GM19397 (cell line): ENCODE results near the gene CACNA2D3.

Experiments used
- ATAC-seq: cut with Tn5 transposase; IDR thresholded peaks from one replicate; pipeline ENCODE4 v1.9.1; 2021; ENCODE audit warnings: mild to moderate bottlenecking, moderate library complexity; ENCODE audit not compliant: unreplicated experiment

CACNA2D3 gene

DNA sequence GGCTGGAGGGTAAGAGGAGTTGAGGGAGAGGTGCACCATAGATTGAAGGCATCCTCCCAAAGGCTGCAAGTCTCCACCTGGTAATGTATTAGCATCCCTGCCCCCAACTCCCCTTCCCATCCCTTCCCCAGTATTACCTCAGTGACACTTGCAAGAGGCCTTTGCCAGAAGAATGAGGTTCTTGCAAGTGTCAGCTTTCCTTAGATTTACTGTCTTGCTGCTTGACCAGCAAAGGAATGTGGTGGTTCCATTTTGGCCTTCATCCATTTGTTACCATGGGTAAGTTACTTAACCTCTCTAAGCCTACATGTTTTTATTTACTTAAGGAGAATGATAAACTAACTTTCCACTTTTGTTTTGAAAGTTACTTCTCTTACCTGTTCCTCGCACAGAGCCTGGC lies 696.6 kb downstream of the CACNA2D3 start:
- ATAC-seq, result no peak

DNA sequence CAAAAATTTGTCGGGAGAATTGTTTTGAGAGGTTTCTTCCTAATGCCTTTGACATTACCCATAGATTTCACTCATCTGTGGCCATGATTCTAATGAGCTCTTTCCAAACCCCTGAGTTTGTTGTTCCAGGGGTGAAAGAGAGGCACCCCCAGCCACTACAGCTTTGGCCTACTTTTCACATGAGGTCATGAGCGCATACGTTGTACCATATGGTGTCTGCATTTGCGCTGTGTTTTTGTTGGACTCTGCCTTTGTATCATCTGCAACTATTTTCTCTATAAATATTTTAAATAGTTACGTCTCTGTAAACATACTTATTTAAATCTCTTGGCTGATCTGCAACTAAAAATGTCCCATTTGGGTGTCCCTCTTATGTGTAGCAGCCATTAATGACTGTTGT lies 697.6 kb downstream of the CACNA2D3 start:
- no peak for ATAC-seq

DNA sequence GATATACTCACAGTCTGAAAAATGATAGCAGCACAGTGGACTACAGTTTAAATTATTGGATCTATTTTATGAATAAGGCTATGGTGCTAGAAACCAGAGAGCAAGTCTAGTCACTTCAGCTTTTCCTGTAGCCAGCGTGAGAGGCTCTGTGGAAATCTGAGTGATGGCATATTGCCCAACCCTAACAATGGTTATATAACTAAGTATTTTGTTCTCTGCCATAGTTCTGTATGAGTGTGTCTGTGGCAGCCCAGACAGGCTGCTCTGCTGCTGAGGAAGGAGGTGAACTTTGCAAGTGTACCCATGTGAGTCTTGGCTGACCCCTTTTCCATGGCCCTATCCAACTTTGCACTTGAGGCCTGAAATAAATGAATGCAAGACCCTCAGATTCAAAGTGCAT lies 699.9 kb downstream of the CACNA2D3 start:
- ATAC-seq, result no peak

DNA sequence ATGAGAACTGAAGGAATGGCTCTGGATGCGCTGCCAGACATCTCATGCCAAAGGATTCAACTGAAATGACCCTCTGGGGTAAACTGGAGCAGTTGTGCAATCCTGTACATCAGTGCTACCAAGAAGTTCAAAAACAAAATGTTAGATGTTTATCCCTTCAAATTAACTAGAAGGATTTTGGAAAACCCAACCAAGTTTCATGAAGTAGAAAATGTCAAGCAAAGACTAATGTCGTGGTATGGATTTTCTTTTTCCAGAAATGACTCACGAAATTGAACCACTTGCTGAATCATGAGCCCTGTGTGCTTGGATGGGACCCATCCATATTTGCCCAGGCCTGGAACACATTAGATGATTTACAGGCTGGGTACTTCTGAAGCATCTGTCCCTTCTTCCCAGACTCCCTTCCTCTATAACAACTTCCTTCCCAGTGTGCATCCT lies 703.9 kb downstream of the CACNA2D3 start:
- ATAC-seq, result no peak

DNA sequence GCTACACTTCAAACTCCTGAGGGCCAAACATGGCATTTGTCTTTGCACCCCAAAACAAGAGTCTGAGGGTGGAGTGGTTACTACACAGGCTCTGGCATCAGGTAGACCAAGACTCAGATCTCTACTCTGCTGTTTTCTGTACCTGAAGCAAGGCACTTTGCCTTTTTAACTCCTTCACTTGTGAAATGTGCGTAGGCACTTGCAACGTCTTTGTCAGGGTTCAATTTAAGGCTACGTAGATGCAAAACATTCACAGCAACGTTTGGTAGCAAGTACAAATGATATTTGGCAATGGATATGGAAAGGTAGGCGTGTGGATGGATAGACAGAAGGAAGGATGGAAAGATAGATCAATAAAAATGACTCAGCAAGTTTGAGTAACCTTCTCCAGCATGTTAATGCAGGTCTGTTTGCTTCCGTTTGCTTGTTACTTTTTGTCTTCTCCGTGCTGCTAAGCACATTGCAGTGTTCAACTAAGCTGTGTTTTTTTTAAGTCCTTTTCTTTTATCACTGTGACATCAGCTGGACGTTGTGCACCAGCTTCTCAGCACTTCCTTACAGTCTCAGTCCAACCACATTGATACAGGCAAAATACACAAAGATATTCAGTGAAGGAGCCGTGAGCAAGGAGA lies 704.8 kb downstream of the CACNA2D3 start:
- ATAC-seq, result no peak

DNA sequence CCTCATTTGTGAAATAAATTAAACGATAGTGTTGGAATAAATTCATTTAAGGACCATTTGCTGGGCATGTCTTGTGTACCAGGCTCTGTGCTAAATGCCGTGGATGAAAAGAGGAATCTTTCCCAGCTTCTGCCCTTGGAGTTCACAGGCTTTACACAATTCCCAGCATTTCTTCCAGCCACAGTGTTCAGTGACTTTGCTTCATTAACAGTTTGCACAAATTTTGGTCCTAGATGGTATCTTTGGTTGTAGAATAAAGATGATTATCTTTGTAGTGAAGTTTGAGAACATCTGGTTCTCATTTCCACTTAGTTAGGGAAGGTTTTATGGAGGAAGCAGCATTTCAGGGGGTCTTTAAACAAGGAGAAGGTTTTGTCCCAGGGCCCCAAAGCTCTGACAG lies 705.4 kb downstream of the CACNA2D3 start:
- ATAC-seq, result no peak

DNA sequence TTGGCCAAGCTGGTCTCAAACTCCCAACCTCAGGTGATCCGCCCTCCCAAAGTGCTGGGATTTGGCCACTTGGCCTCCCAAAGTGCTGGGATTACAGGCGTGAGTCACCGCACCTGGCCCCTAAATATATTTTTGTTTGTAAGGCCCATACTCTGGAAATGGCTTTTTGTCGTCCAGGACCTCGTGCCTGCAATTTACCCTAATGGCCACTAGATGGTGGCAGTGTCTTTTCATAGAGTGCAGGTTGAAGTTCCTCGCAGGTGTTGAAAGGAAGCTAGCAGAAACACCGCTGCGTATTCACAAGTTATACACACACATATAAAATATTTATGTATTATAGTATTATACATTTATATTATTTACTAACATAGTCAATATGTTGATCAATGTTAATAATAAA lies 708.3 kb downstream of the CACNA2D3 start:
- ATAC-seq, result no peak

DNA sequence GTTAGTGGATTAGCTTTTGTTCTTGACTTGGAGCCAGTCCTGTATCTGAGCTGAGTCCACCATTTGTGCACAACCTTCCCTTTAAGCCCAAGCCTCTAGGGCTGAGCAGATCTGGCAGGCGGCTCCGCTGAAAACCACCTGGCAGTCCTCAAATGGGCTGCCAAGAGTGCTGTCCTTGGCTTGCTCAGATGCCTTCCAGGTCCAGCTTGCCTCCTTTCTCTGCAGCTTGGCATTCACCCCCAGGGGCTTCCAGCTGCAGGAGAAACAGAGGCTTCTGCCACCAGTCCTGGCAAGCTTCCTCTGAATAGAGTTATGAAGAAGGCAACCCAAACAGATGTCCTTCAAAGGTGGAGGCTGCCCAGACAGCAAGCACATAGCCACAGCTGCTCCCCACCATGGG lies 708.8 kb downstream of the CACNA2D3 start:
- no peak for ATAC-seq

DNA sequence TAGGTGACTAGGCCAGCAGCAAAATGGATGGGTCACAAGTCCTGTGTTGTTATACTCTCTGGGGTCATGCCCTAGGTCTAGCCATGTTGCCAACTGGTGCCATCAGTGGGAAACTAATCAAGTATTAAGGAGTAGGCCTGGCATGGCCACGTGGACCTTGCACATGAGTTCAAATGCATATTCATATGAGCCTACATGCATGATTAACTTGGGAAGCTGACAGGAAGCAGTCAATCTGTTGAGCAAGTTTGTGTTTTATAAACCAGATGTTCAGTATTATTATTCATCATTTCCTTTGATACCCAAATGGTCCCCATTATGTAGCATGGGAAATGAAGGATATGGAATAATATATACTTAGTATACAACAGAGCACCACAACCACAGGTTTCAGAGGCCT lies 710.5 kb downstream of the CACNA2D3 start:
- no peak for ATAC-seq

DNA sequence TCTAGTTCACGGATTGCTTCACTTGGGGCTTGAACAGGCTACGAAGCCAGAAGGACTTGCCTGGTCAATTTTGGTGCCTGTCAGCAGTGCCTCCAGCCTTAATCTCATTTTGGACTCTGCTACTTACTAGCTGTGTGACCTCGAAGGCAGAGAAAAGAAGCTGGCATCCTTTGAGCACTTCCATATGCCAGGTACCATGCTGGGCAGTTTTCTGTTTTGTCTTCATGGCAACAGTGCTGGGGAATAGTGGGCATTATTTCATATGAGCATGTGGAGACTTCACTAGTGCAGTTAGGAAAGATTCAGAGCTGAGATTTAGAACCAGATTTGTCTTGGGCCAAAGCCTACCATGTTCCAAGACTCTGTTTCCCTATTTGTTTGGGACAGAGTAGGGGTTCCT lies 713.3 kb downstream of the CACNA2D3 start:
- no peak for ATAC-seq

DNA sequence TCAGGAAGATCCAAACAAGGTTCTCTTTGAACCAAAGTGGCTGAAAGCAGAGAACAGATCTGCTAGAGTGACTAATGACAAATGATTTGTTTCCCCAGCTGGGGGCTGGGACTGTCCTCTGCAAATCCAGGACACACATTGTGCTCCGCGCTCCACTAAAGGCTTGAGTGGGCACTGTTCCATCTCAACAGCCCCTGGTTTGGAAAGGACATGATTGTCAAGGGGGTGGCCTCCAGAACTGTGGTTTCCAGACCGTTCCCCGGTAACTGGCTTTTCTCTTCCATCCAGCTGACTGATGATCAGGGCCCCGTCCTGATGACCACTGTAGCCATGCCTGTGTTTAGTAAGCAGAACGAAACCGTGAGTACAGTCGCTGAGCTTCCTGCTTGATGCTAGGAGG lies 714.5 kb downstream of the CACNA2D3 start:
- ATAC-seq, result no peak

DNA sequence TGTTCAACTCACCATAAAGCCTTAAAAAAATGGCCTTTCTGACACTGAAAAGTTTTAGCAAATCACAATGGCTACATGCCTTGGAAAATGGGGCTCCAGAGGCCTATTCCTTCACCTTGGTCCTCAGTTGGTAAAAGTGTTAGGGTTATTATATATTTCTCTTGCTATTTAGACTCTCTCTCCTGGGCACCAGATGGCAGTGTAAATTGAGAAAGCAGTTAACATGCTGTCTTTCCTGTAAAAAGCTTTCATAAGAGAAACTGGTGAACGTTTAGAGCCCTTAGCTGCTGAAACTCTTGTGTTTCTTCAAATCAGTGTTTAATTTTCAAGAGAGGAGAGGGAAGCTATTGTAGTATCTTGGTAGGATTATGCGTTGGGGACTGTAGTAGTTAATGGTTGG lies 715.6 kb downstream of the CACNA2D3 start:
- ATAC-seq, result no peak

DNA sequence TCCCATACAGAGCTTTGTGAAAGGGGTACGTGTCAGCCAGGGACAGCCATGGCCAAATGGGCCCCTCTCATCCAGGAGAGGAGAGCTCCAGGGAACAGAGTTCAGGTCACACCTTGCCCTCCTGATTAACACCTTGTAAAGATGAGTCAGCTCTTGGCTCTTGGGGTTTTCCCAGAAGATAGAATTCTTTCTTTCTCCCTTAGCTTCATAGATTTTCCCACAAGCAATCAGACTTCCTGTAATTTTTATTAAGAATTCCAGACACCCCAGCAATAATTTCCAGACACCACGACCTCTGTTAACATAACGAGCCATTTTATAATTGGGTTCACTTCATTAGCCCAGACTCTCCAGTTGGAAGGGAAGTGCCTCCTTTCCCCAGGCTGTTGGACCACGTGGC lies 719.1 kb downstream of the CACNA2D3 start:
- no peak for ATAC-seq

DNA sequence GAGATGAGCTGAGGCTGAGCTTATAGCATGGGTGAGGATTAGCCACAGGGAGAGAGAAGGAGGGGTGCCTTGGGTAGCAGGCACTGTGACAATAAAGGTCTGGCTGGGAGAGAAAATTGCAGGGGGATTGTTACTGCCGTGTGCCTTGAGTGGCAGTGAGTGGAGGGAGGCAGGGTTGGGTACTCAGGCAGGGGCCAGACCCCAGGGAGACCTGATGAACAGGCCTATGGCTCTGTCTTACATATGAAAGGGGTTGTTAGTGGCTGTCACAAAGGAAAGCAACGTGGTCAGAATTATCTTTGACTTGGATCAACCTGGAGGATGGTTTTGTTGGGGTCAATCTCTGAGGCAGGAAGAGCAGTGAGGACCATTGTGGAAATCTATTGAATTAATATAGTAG lies 721.0 kb downstream of the CACNA2D3 start:
- ATAC-seq, result no peak

DNA sequence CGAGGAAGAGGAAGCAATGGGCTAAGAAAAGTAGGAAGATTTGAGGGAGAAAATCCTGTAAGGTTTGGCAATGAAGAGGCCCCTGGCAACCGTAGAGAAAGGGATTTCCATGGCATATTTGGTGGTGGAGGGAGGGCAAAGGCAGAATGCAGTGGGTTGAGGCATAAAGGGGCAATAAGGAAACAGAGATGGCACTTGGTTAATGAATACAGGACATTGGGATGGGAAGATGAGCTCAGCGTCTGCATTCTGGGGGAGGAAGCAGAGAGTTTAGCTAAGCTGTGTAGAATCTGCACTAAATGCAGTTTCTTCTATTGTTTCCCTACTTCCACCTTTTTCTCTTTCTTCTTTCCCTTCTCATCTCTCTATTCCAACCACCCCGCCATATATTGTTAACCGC lies 721.9 kb downstream of the CACNA2D3 start:
- no peak for ATAC-seq

DNA sequence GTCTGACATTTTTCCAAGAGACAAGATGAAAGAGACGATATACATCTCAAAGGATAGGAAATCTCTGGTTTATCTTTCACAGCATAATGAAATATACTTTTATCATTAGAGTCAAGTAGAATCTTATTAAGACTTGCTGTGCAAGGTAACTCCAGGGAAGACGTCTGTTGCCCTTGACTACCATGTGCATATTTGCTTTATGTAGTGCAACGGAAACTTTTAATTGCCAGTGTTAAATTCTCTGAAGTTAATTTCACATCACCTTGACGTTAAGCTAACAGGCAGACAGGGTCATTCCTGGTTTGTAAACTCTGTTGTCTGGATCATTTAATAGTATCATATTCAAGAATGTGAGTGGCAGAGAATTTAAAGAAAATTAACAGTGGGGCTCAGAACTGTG lies 722.7 kb downstream of the CACNA2D3 start:
- ATAC-seq, result no peak

DNA sequence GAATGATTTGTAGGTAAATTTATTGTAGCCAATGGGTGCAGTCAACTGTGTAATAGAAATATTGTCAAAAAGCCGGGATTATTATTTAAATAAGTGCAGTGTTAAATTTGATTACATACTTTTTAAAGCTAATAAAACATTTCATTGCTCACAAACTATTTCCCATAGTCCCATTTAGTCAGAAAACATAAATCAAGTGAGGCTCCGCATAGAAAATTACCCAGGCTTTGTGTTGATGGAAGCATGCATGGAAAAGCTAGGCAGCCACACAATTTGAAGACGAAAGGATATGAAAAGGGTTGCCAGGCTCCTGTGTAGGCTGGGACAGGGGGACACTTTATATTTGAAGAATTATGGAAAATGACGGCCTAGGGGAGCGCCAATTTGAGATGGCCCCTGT lies 723.2 kb downstream of the CACNA2D3 start:
- no peak for ATAC-seq

DNA sequence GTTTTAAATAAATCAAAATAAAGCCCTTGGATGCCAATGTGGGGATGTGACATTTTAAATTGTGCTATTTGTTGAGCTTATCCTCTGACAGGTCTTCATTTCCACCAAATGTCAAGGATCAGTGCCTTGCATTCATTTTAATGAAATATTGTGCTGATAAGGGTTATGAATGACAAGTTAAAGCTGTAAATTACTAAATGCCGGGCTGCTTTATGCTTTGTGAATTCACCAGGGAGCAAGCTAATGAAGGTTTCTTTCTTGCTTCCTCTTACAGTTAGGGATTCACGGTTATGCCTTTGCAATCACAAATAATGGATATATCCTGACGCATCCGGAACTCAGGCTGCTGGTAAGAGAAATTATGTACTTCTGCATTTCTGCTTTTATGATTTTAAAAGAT lies 723.8 kb downstream of the CACNA2D3 start:
- ATAC-seq, result no peak

DNA sequence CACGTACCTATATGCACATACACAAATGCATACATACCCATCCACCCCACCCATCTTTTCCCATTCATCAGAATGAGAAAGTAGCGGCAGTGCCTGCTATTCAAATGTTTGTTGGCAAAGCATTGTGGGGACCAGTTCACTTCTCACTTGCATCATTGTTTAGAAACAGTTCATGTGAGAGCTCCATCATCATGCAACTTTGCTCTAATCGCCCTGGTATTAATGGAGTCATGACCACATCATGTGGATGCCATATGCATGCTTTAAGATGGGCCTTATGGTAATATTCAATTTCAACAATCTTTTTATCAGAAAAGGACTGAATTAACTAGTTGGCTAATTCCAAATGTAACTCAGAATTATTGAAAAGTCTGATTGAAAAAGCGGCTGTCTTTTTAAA lies 725.0 kb downstream of the CACNA2D3 start:
- no peak for ATAC-seq

DNA sequence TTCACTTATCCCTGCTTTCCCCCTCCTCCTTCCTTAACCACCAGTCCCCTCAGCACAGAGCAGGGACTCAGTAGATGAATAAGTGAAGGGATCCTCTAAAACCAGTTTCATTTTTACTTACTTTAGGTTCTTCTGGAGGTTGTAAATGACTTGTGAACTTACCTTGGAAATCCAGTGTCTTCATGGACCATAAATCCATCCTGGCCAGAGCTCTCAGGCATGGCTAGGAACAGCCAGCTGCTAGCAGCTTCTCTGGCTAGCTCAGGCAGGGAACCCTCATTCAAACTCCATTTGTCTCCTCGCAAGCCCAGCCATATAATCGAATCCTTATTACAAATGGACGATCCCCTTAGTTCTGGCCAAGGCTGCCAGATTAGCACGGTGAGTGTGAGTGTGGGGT lies 727.0 kb downstream of the CACNA2D3 start:
- no peak for ATAC-seq

DNA sequence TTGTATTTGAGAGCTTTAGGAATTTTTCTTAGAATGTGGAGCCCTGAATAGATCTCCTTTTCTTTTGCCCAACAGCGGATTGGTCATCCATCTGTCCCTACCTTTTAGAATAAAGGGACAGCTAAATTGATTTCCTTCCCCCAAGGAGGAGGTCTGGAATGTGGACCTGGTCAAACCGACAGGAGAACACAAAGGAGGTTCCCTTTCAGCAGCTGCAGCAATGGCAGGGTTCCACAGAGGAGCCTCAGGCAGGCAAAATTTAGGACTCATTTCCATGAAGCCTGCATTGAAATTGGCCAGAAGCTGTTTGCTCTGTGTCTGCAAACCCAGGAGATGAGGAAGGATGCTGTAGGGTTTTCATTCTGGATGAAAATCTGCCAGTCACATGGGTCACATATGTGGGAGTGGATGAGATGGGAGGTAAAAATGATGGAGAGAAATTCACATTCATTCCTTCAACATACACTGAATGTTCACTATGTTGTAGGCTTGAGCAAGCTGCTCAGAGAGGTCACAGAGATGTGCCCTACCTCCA lies 728.2 kb downstream of the CACNA2D3 start:
- no peak for ATAC-seq

DNA sequence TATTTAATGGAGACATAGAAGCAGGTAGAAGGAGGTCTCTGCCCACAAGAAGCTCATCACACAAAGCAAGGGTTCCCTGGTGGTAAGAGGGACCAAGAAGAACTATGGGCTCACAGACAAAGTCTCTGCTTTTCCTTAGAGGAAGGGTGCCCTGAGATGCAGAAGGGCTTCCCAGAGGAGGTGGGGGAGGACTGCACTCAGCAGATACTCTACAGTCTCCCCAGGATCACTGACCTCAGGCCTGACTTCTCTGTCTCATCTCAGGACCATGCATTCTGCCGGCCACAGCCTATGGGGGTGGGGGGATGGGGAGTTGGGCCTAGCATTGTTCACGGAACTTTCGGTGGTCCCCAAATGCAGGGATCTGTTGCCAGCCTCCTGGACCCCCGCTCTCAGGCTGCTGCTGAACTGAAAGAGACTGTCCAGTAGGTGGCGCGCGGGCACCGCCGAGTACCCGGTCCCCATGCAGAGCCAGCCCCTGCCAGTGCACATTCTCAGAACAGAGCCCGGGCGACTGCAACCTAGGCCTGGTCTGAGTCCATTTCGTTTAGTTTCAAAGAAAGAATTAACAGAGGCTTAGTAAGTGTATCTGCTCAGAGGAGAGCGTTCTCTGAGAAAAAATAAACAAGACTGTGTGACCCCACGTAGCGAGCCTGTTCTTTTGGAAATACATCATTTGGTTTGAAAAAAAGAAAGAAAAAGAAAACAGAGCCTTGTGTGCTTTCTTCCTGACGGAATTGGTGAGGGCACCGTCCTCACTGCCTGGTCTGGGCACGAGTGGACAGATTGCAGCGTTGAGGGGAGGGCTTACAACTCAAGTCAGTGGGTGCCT lies 731.4 kb downstream of the CACNA2D3 start:
- ATAC-seq, result peak; percentile 83
